ENCODE data around the gene LRRFIP1.
"Not testable (repeated sequence)": the region's sequence is repeated elsewhere in the genome, so short reads cannot be mapped to it uniquely, and the experiment has no call there.

The LRRFIP1 gene

GRCh38 chr2:237627441-237628246 lies at the start of gene LRRFIP1:
TSS of gene LRRFIP1 (plus strand) at chr2:237627587. CDS start at chr2:237627645, 58 bp downstream.
- no peak for DNase-seq (ENCODE audit: low spot score)

- no peak for DNase-seq (ENCODE audit: low spot score)
Observed at GRCh38 chr2:237577956-237578870, 49.2 kb upstream of the LRRFIP1 start.

- DNase-seq (ENCODE audit: low spot score), result no peak
Observed at GRCh38 chr2:237581326-237581725, 46.1 kb upstream of the LRRFIP1 start.

- no peak for DNase-seq (ENCODE audit: low spot score)
Observed at GRCh38 chr2:237581751-237582746, 45.3 kb upstream of the LRRFIP1 start.

GRCh38 chr2:237583385-237584295 lies 43.7 kb upstream of the LRRFIP1 start:
- DNase-seq (ENCODE audit: low spot score), result no peak

GRCh38 chr2:237585590-237586221 lies 41.7 kb upstream of the LRRFIP1 start:
- DNase-seq (ENCODE audit: low spot score), result no peak

- DNase-seq (ENCODE audit: low spot score), result peak; percentile 7
Observed at GRCh38 chr2:237588044-237588696, 39.2 kb upstream of the LRRFIP1 start.

GRCh38 chr2:237590272-237591140 lies 36.9 kb upstream of the LRRFIP1 start, which contains the start of gene RAB17:
TSS of gene RAB17 (minus strand) at chr2:237590734. CDS start at chr2:237586154, 4,580 bp downstream.
- DNase-seq (ENCODE audit: low spot score), result peak; percentile 78

GRCh38 chr2:237591141-237591881 lies 36.1 kb upstream of the LRRFIP1 start:
- peak; percentile 79 for DNase-seq (ENCODE audit: low spot score)

GRCh38 chr2:237592425-237592980 lies 34.9 kb upstream of the LRRFIP1 start:
- no peak for DNase-seq (ENCODE audit: low spot score)

GRCh38 chr2:237593036-237593435 lies 34.4 kb upstream of the LRRFIP1 start:
- DNase-seq (ENCODE audit: low spot score), result no peak

- DNase-seq (ENCODE audit: low spot score), result no peak
Observed at GRCh38 chr2:237593596-237594320, 33.6 kb upstream of the LRRFIP1 start.

GRCh38 chr2:237594514-237594871 lies 32.9 kb upstream of the LRRFIP1 start:
- no peak for DNase-seq (ENCODE audit: low spot score)

- DNase-seq (ENCODE audit: low spot score), result not testable (repeated sequence)
Observed at GRCh38 chr2:237595829-237596519, 31.4 kb upstream of the LRRFIP1 start.

- no peak for DNase-seq (ENCODE audit: low spot score)
Observed at GRCh38 chr2:237596520-237597195, 30.7 kb upstream of the LRRFIP1 start.
